Heart right ventricle (tissue), 16 donors: ENCODE measurements around the gene FAAH. TPM values are rescaled to one million over a fixed set of nuclear protein-coding genes. Genes with fewer than 3 reads are reported as not detected.
A peak's percentile ranks its signal among the peaks of the same experiment; 100 is the strongest.

Experiments
- ATAC-seq, 8 donors: fragments of 200-7000 bp; cut with Tn5 transposase; one replicate each; pipeline ENCODE4 v1.9.1; 2020; ENCODE audit warnings: mild to moderate bottlenecking in 8 of 8, moderate library complexity in 8 of 8, moderate number of reproducible peaks in 1 of 8
- DNase-seq, 2 donors: peaks; one replicate each; pipeline ENCODE4 v3.0.0-alpha.2; 2020
- H3K27ac ChIP-seq, 10 donors: fragments of 200-600 bp; sonication (generic) in 2 of 10; one replicate each; pipeline versions ENCODE4 v1.5.0 to v1.8.0; 2020 to 2022; ENCODE audit warnings: mild to moderate bottlenecking in 3 of 10
- H3K27me3 ChIP-seq, 7 donors: fragments of 200-600 bp; one replicate each; pipeline ENCODE4 v1.8.0; 2021 to 2022; ENCODE audit warnings: mild to moderate bottlenecking in 2 of 7
- H3K36me3 ChIP-seq, 9 donors: fragments of 200-600 bp; sonication (generic) in 1 of 9; one replicate each; pipeline versions ENCODE4 v1.5.0 to v1.8.0; 2020 to 2022; ENCODE audit warnings: mild to moderate bottlenecking in 2 of 9
- H3K4me1 ChIP-seq, 9 donors: fragments of 200-600 bp; sonication (generic) in 1 of 9; one replicate each; pipeline versions ENCODE4 v1.5.0 to v1.8.0; 2020 to 2022; ENCODE audit warnings: mild to moderate bottlenecking in 4 of 9
- H3K4me3 ChIP-seq, 10 donors: fragments of 200-600 bp; sonication (generic) in 2 of 10; one replicate each; pipeline versions ENCODE4 v1.5.0 to v1.8.0; 2020 to 2022; ENCODE audit warnings: mild to moderate bottlenecking in 7 of 10, moderate library complexity in 2 of 10
- H3K9me3 ChIP-seq, 11 donors: fragments of 200-600 bp in 10 of 11; sonication (generic) in 2 of 11; one replicate each; pipeline versions ENCODE4 v1.5.0 to v1.8.0; 2013 to 2022; ENCODE audit warnings: mild to moderate bottlenecking in 2 of 11, control low read depth in 1 of 11, moderate library complexity in 1 of 11
- CTCF ChIP-seq, 9 donors: fragments of 200-600 bp; sonication (generic) in 2 of 9; IDR thresholded peaks; one replicate each; pipeline versions ENCODE4 v1.5.0 to v1.8.0; 2021 to 2022; ENCODE audit warnings: antibody characterized with exemption in 9 of 9, mild to moderate bottlenecking in 5 of 9, moderate library complexity in 1 of 9
- WGBS, 2 donors: extraction: QIAGEN DNeasy Blood & Tissue Kit; methylation state at CpG; one replicate each; pipeline ENCODE4 v1.1.7; 2013; ENCODE audit warnings: inconsistent platforms in 1 of 2; 5-methylcytosine and 5-hydroxymethylcytosine counted together
- intact Hi-C, 10 donors: fragments of 100-400 bp; cut with DNase I; formaldehyde crosslinking; loops; one replicate each; pipeline versions ENCODE4 v1.11.1 to v1.14.2; 2022
- polyA plus RNA-seq, 2 donors: library from polyadenylated mRNA; stranded (reverse); fragments of 200-250 nt; gene quantifications; one replicate each; pipeline ENCODE4 v1.2.3, GENCODE V29; 2013
- total RNA-seq, 10 donors: library from RNA; stranded (reverse); fragmentation: NEBNext Ultra II Directional in 3 of 10; extraction: Animal tissue kit (Norgen Biotek cat#: 25700) in 3 of 10; gene quantifications; one replicate each; pipeline versions ENCODE4 v1.2.1 to v1.2.4, GENCODE V29; 2021 to 2023
- donor health status: Arrhythmogenic right ventricular cardiomyopathy.
- donor health status: ischemic (EF 13 %, LVEDD 7.1; RV severe dilation, severe dysfunction).
- donor health status: healthy with polysubstance abuse.
- donor health status: DM: no; HTN: yes; CAD: no.
- donor health status: DM: no; HTN: no; CAD: no.
- donor health status: ischemic (EF 25% LVEDD 6.9; RV normal size, moderate dysfunction).
- donor health status: ischemic (EF 25% LVEDD 5.7; RV mildly dilated, moderate dysfunction).
- donor health status: healthy.
- donor health status: DM: yes; HTN: yes; CAD: no.
- donor health status: Ischemic cardiomyopathy.
- donor health status: ischemic (EF 35%, LVEDD 5.7; RV mildly dilated, moderate dysfunction).
- donor health status: nonischemic (EF 11% LVEDD 7.7; RV severe dilation, severe dysfunction).
- donor health status: DM: yes; HTN: yes; CAD: no.
- donor health status: PGD.
- donor health status: ischemic (EF 29% LVEDD 5.4; RV normal size, mild dysfunction).
- donor health status: nonischemic (EF 23%, LVEDD 6.1; RV moderate dilation, normal function).

FAAH gene
- total and polyA plus RNA-seq, 12 donors = 1.8 to 16.4 (median 3.1) TPM

GRCh38 chr1:46409063-46409372 lies 14.9 kb downstream of the FAAH start:
- Histone ChIP-seq H3K9me3 (no peaks in the 10 kb centered on the region), H3K27ac (no peak overlapping the region), H3K36me3 (peaks cover 0 to 3% (median 0%) of the 10 kb centered on the region in 9 donors), H3K27me3 (no peaks in the 10 kb centered on the region), H3K4me1 (peaks cover 0 to 13% (median 4%) of the 10 kb centered on the region in 9 donors), H3K4me3 (no peak overlapping the region)
- ATAC-seq (no peak), DNase-seq (no peak)
- no peak for TF ChIP-seq CTCF (IDR thresholded peaks at IDR 0.05)
- WGBS, 2 donors = 97 to 100% methylated on average over 1 of the region's 1 CpG
- intact Hi-C loops = loop anchor here in 6 of 10 donors (5.0 kb wide), 3 partner anchors 118 to 313 kb away; no protein-coding TSS in a partner anchor

GRCh38 chr1:46410156-46411009 lies 16.3 kb downstream of the FAAH start:
- no peak overlapping the region for H3K4me3 ChIP-seq
- H3K4me1 ChIP-seq = peaks cover 0 to 10% (median 4%) of the 10 kb centered on the region in 9 donors
- TF ChIP-seq CTCF (IDR thresholded peaks at IDR 0.05) = no peak
- intact Hi-C loops = no loop called here
- no peak overlapping the region for H3K27ac ChIP-seq
- no peaks in the 10 kb centered on the region for H3K9me3 ChIP-seq
- peaks cover 0 to 3% (median 0%) of the 10 kb centered on the region in 9 donors for H3K36me3 ChIP-seq
- DNase-seq (no peak), ATAC-seq (no peak)
- 86 to 88% methylated on average over 16 to 17 of the region's 17 CpGs for WGBS, 2 donors
- no peaks in the 10 kb centered on the region for H3K27me3 ChIP-seq

- TF ChIP-seq CTCF (IDR thresholded peaks at IDR 0.05) = no peak
- Histone ChIP-seq H3K4me3 (no peak overlapping the region), H3K9me3 (no peaks in the 10 kb centered on the region), H3K27ac (no peak overlapping the region), H3K27me3 (no peaks in the 10 kb centered on the region), H3K36me3 (peaks cover 0 to 3% (median 0%) of the 10 kb centered on the region in 9 donors), H3K4me1 (peaks cover 0 to 9% (median 3%) of the 10 kb centered on the region in 9 donors)
- no peak for ATAC-seq
- intact Hi-C loops = no loop called here
- DNase-seq = no peak
- 91 to 96% methylated on average over 7 of the region's 7 CpGs for WGBS, 2 donors
Observed at GRCh38 chr1:46411010-46411405, 16.9 kb downstream of the FAAH start.

GRCh38 chr1:46411601-46412341 lies 17.7 kb downstream of the FAAH start:
- H3K36me3 ChIP-seq = peaks cover 0 to 3% (median 0%) of the 10 kb centered on the region in 9 donors
- intact Hi-C loops = no loop called here
- H3K27me3 ChIP-seq = no peaks in the 10 kb centered on the region
- H3K27ac ChIP-seq = no peak overlapping the region
- ATAC-seq = no peak
- H3K4me1 ChIP-seq = peaks cover 0 to 2% (median 0%) of the 10 kb centered on the region in 9 donors
- no peak overlapping the region for H3K4me3 ChIP-seq
- no peaks in the 10 kb centered on the region for H3K9me3 ChIP-seq
- TF ChIP-seq CTCF (IDR thresholded peaks at IDR 0.05) = peak in 5 of 9 donors; percentile 15 to 38 (median 22)
- 85 to 90% methylated on average over 16 of the region's 16 CpGs for WGBS, 2 donors
- no peak for DNase-seq
